Nephron progenitor cell (in vitro differentiated cells): ENCODE measurements around the gene UGCG.

Experiments used
- DNase-seq: peaks from one replicate; pipeline ENCODE4 v3.0.0; 2021
- H3K27ac Mint-ChIP-seq: 2 replicates; pipeline ENCODE4 v1.8.0; 2021; ENCODE audit warnings: mild to moderate bottlenecking, moderate library complexity, mixed read lengths
- H3K27me3 Mint-ChIP-seq: 2 replicates; pipeline ENCODE4 v1.8.0; 2021; ENCODE audit warnings: mild to moderate bottlenecking, low read depth, mixed read lengths; ENCODE audit not compliant: poor library complexity
- H3K36me3 Mint-ChIP-seq: 2 replicates; pipeline ENCODE4 v1.8.0; 2021; ENCODE audit warnings: low read depth, mixed read lengths
- H3K4me1 Mint-ChIP-seq: 2 replicates; pipeline ENCODE4 v1.8.0; 2021; ENCODE audit warnings: mixed read lengths
- H3K4me3 Mint-ChIP-seq: 2 replicates; pipeline ENCODE4 v1.8.0; 2021; ENCODE audit warnings: mild to moderate bottlenecking, moderate library complexity, mixed read lengths
- H3K9me3 Mint-ChIP-seq: 2 replicates; pipeline ENCODE4 v1.8.0; 2021; ENCODE audit warnings: mild to moderate bottlenecking, moderate library complexity, mixed read lengths
- TF ChIP-seq, protein P1 (sequence below): fragments of 200-600 bp; sonication (generic); IDR thresholded peaks from 2 replicates; pipeline ENCODE4 v1.5.0; 2021; ENCODE audit warnings: antibody characterized with exemption

The UGCG gene

DNA sequence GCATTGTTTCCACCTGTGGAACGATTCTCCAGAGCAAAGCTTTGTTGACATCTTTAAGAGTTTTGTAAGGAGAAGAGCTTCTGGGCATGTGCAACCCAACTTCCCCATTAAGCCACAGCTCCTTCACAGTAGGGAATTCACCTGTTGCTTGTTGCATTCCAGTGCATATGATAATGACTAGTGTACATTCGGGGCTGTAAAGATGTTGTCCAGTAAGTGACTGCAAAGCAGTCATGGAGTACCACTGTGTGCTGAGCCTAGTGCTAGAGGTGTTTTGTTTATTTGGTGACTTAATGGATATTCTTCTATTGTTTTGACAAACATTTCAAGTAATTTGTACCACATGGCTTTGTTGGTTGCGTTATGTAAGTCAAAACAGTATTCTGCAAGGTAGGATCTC, 12.8 kb downstream of the UGCG start:
- TF ChIP-seq, protein P1, sequence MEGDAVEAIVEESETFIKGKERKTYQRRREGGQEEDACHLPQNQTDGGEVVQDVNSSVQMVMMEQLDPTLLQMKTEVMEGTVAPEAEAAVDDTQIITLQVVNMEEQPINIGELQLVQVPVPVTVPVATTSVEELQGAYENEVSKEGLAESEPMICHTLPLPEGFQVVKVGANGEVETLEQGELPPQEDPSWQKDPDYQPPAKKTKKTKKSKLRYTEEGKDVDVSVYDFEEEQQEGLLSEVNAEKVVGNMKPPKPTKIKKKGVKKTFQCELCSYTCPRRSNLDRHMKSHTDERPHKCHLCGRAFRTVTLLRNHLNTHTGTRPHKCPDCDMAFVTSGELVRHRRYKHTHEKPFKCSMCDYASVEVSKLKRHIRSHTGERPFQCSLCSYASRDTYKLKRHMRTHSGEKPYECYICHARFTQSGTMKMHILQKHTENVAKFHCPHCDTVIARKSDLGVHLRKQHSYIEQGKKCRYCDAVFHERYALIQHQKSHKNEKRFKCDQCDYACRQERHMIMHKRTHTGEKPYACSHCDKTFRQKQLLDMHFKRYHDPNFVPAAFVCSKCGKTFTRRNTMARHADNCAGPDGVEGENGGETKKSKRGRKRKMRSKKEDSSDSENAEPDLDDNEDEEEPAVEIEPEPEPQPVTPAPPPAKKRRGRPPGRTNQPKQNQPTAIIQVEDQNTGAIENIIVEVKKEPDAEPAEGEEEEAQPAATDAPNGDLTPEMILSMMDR: no peak
- Mint-ChIP-seq H3K4me1 (peaks cover 19% of the 10 kb centered on the region), H3K27me3 (no peaks in the 10 kb centered on the region), H3K4me3 (no peak overlapping the region), H3K9me3 (peaks cover 4% of the 10 kb centered on the region), H3K27ac (peak overlapping the region; percentile 11), H3K36me3 (peaks cover 23% of the 10 kb centered on the region)
- DNase-seq: no peak

DNA sequence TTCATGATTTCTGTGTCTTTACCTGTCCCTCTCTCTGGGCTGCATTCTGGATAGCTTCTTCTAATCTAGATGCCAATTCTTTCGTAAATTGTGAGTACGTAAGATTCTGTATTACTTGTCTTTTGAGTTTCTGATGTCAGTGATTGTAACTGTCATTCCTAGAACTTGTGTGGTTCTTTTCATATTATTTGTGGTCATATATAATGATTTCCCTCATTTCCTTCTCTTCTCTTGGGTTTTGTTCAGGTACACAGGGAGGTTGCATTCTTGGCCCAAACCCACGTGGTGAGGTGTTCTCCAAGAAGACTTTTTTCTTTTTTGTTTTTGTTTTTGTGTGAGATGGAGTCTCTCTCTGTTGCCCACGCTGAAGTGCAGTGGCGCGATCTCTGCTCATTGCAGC, 13.8 kb downstream of the UGCG start:
- TF ChIP-seq, protein P1: no peak
- H3K36me3 Mint-ChIP-seq: peaks cover 25% of the 10 kb centered on the region
- DNase-seq: no peak
- no peaks in the 10 kb centered on the region for H3K27me3 Mint-ChIP-seq
- H3K4me3 Mint-ChIP-seq: no peak overlapping the region
- peaks cover 4% of the 10 kb centered on the region for H3K9me3 Mint-ChIP-seq
- peaks cover 12% of the 10 kb centered on the region for H3K4me1 Mint-ChIP-seq
- H3K27ac Mint-ChIP-seq: no peak overlapping the region

DNA sequence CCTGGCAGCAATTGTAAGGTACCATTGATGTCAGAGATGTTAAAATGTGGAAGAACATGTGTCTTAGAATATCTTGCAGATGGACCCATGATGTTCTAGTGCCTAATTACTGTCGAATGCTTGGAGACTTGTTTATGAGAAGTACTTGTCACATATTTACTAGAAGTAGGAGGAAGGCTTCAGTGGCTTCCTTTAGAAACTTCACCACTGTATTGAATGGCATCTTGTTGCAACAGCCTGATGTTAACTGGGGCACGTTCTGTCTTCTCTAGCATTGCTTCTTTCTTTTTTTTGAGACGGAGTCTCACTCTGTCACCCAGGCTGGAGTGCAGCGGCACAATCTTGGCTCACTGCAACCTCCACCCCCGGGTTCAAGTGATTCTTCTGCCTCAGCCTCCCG, 16.5 kb downstream of the UGCG start:
- H3K36me3 Mint-ChIP-seq: peaks cover 25% of the 10 kb centered on the region
- TF ChIP-seq, protein P1: no peak
- H3K27me3 Mint-ChIP-seq: no peaks in the 10 kb centered on the region
- H3K4me1 Mint-ChIP-seq: no peaks in the 10 kb centered on the region
- H3K27ac Mint-ChIP-seq: no peak overlapping the region
- no peaks in the 10 kb centered on the region for H3K9me3 Mint-ChIP-seq
- DNase-seq: no peak
- H3K4me3 Mint-ChIP-seq: no peak overlapping the region

DNA sequence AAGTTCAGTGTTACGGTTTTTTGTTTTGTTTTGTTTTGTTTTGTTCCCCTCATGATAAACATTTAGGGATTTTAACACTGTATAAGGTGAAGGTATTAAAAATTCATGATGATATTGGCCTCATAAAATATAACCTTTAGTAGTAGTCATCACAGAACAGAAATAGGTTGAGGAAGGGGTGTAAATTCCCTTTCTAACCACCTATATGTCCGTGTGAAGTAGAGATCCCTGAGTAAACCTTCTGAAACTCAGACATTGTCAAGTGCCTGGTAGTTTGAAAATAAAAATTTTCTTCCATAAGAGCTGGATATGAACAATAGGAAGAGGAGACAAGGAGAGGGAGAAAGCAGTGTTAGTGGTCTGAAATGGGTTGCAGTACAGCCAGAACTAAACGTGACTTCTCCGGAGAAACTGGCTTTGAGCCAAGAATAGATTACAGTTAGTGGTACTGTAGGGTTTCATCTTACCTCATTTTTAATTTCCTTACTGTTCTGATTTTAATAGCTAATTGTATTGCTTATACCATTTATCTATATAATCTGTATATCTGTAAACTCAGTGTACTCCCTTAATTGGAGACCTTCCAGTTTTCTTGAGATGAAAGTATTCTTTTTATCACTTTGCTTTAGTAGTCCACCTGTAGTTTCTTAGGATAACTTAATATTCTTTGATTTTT, 18.3 kb downstream of the UGCG start:
- Mint-ChIP-seq H3K9me3 (no peaks in the 10 kb centered on the region), H3K4me1 (no peaks in the 10 kb centered on the region), H3K36me3 (peaks cover 42% of the 10 kb centered on the region), H3K27ac (no peak overlapping the region), H3K27me3 (no peaks in the 10 kb centered on the region), H3K4me3 (no peak overlapping the region)
- no peak for DNase-seq
- TF ChIP-seq, protein P1: no peak

DNA sequence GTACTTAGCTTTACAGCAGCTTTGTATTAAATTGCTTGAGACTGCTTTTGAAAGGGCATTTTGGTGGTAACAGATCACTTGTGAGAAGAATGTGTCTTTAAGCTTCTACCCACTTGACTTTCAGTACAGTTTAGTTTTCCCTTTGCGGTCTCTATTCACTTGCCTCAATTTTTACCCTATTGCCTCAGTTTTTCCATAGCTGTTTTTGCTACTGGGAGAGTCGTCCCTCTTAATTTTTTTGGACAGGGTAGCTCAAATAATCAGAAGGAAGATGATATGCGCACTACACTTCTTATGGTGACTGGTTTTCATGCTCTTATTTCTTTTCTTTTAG, 18.8 kb downstream of the UGCG start:
- Mint-ChIP-seq H3K27me3 (no peaks in the 10 kb centered on the region), H3K9me3 (no peaks in the 10 kb centered on the region)

DNA sequence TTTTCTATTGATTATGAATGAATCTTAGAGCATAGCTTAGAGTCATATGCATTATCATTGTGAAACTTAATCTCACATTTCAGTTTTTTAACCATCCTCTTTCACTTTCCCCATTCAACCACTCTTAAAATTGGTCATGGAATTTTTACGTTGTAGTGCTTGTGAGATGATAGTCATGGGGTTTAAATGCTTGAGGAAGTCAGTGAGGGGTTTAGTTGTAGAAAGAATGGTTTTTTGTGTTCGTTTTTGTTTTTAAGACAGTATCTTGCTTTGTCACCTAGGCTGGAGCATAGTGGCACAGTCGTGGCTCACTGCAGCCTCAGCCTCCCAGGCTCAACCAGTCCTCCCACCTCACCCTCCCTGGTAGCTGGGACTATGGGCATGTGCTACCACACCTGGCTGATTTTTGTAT, 19.6 kb downstream of the UGCG start:
- Mint-ChIP-seq H3K27me3 (no peaks in the 10 kb centered on the region), H3K9me3 (no peaks in the 10 kb centered on the region), H3K27ac (no peak overlapping the region), H3K4me3 (no peak overlapping the region), H3K4me1 (no peaks in the 10 kb centered on the region), H3K36me3 (peaks cover 50% of the 10 kb centered on the region)
- TF ChIP-seq, protein P1: no peak
- DNase-seq: no peak

More for the DNA sequence above, 18.8 kb downstream of the UGCG start:
- DNase-seq: no peak
- Mint-ChIP-seq H3K27ac (no peak overlapping the region), H3K4me1 (no peaks in the 10 kb centered on the region), H3K4me3 (no peak overlapping the region), H3K36me3 (peaks cover 47% of the 10 kb centered on the region)
- TF ChIP-seq, protein P1: no peak
